Esophagus (tissue), 2 donors: Measurements from ENCODE around the gene FRMD5. TPM values are rescaled to one million over a fixed set of nuclear protein-coding genes. Genes with fewer than 3 reads are reported as not detected.

ENCODE experiments used
- H3K27ac ChIP-seq, 2 donors: one replicate each; pipeline ENCODE4 v1.5.1; 2013; ENCODE audit warnings: low read depth in 2 of 2, mild to moderate bottlenecking in 2 of 2, inconsistent platforms in 1 of 2, low read length in 1 of 2, moderate library complexity in 1 of 2
- H3K27me3 ChIP-seq, 2 donors: one replicate each; pipeline ENCODE4 v1.6.1; 2013; ENCODE audit warnings: low read length in 2 of 2, control low read depth in 1 of 2, mild to moderate bottlenecking in 1 of 2; ENCODE audit not compliant: insufficient read depth in 2 of 2, control insufficient read depth in 1 of 2
- H3K36me3 ChIP-seq, 2 donors: one replicate each; pipeline ENCODE4 v1.6.1; 2013; ENCODE audit warnings: low read length in 1 of 2; ENCODE audit not compliant: control insufficient read depth in 2 of 2, insufficient read depth in 2 of 2
- H3K4me1 ChIP-seq, 2 donors: one replicate each; pipeline ENCODE4 v1.6.1; 2013; ENCODE audit warnings: low read length in 1 of 2; ENCODE audit not compliant: control insufficient read depth in 2 of 2, insufficient read depth in 2 of 2
- H3K4me3 ChIP-seq, 2 donors: one replicate each; pipeline ENCODE4 v1.5.1; 2013; ENCODE audit warnings: low read length in 2 of 2, mild to moderate bottlenecking in 2 of 2, low read depth in 1 of 2, moderate library complexity in 1 of 2
- H3K9me3 ChIP-seq, 2 donors: one replicate each; pipeline ENCODE4 v1.6.1; 2013; ENCODE audit warnings: mild to moderate bottlenecking in 2 of 2, low read depth in 1 of 2, low read length in 1 of 2, moderate library complexity in 1 of 2; ENCODE audit not compliant: control insufficient read depth in 2 of 2, insufficient read depth in 1 of 2
- WGBS, 2 donors: extraction: QIAGEN DNeasy Blood & Tissue Kit; methylation state at CpG; one replicate each; pipeline ENCODE4 v1.1.7; 2013; 5-methylcytosine and 5-hydroxymethylcytosine counted together
- polyA plus RNA-seq, 2 donors: library from polyadenylated mRNA; stranded (reverse); fragments of 200-250 nt; gene quantifications; one replicate each; pipeline ENCODE4 v1.2.3, GENCODE V29; 2013
- donor health status: healthy with polysubstance abuse.
- donor health status: Bipolar disorder and iron deficiency.

The FRMD5 gene
- polyA plus RNA-seq, 2 donors, result 0.04 to 0.09 TPM

- Histone ChIP-seq H3K9me3 (no peaks in the 10 kb centered on the region), H3K36me3 (no peaks in the 10 kb centered on the region), H3K4me1 (peaks cover 0 to 2% of the 10 kb centered on the region in 2 donors), H3K4me3 (no peak overlapping the region), H3K27ac (no peak overlapping the region), H3K27me3 (no peaks in the 10 kb centered on the region)
- WGBS, 2 donors, result 72 to 78% methylated on average over 6 of the region's 6 CpGs
Observed at GRCh38 chr15:43920815-43921214, 274.3 kb downstream of the FRMD5 start.

GRCh38 chr15:43920254-43920600 lies 274.8 kb downstream of the FRMD5 start:
- 44 to 58% methylated on average over 2 of the region's 2 CpGs for WGBS, 2 donors
- Histone ChIP-seq H3K27ac (no peak overlapping the region), H3K9me3 (no peaks in the 10 kb centered on the region), H3K27me3 (no peaks in the 10 kb centered on the region), H3K36me3 (no peaks in the 10 kb centered on the region), H3K4me3 (no peak overlapping the region), H3K4me1 (peaks cover 0 to 2% of the 10 kb centered on the region in 2 donors)

DNA sequence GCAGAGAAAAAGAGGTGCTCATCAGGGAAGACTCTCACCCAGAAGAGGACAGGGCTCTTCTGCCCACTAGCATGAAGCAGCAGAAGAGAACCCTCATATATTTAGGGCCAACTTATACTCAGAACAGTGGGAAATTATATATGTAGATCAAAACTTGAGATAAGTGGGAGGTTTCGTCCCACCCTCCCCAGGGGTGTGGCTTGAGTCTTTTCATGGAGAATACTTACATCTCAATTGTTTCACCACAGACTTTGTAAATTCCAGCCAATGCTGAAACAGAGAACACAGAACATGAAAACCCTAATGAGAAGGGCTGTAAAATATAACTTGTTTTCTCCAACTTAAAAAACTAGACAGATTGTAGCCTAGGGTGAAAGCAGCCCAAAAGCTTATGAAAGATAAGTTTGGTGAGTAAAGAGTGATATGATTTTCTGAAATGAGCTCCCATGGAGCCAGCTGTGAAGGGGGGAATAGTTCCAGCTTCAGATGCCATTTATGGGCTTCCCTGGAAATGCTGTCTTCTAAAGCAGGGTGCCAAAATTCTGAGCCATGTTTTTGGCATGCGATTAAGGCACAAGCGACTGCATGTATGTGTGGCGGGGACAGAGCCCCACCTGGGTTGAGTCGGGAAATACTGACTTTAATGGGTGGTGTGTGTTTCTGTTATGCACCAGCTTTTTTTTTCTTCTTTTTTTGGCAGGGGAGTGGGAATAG lies 275.4 kb downstream of the FRMD5 start:
- WGBS, 2 donors, result 37 to 66% methylated on average over 5 of the region's 5 CpGs
- Histone ChIP-seq H3K4me1 (peaks cover 0 to 2% of the 10 kb centered on the region in 2 donors), H3K4me3 (no peak overlapping the region), H3K36me3 (no peaks in the 10 kb centered on the region), H3K27me3 (no peaks in the 10 kb centered on the region), H3K9me3 (no peaks in the 10 kb centered on the region), H3K27ac (no peak overlapping the region)

DNA sequence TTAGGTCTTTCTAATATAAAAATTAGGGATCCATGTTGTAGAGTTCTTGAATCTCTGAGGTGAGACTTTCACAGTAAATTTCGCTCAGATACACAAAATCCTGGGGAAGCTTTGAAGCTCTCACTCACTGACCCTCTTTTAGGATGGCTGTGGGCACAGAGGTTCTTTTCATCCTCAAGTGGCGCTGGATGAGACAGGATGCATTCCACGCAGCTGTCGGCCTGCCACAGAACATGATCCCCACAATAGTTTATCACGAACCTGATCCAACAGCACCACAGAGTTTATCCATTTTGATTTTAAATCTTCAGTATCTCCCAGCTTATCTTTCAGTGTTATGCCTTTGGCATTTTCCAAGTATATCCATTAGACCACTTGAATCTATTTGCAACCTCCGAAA lies 276.4 kb downstream of the FRMD5 start:
- Histone ChIP-seq H3K4me3 (no peak overlapping the region), H3K9me3 (no peaks in the 10 kb centered on the region), H3K27me3 (no peaks in the 10 kb centered on the region), H3K36me3 (no peaks in the 10 kb centered on the region), H3K4me1 (peaks cover 0 to 2% of the 10 kb centered on the region in 2 donors), H3K27ac (no peak overlapping the region)
- WGBS, 2 donors, result 91 to 94% methylated on average over 6 of the region's 6 CpGs

DNA sequence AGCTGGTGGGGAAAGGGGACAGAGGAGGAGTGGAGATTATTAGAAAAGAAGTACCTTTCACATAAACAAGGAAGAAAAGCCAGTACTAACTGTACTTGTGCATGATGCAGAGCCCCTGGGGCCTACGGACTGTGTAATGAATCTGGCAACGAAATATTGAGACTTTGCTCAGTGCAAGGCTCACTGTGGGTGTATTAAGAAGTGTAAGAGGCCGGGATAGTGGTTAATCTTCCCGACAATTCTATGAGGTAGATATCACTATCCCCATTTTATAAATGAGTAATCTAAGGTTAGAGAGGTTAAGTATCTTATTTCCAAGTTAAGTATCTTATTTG lies 278.8 kb downstream of the FRMD5 start:
- Histone ChIP-seq H3K27me3 (no peaks in the 10 kb centered on the region), H3K4me1 (peaks cover 0 to 2% of the 10 kb centered on the region in 2 donors), H3K27ac (no peak overlapping the region), H3K4me3 (no peak overlapping the region), H3K36me3 (no peaks in the 10 kb centered on the region), H3K9me3 (no peaks in the 10 kb centered on the region)
- WGBS, 2 donors, result 76 to 85% methylated on average over 4 of the region's 4 CpGs

DNA sequence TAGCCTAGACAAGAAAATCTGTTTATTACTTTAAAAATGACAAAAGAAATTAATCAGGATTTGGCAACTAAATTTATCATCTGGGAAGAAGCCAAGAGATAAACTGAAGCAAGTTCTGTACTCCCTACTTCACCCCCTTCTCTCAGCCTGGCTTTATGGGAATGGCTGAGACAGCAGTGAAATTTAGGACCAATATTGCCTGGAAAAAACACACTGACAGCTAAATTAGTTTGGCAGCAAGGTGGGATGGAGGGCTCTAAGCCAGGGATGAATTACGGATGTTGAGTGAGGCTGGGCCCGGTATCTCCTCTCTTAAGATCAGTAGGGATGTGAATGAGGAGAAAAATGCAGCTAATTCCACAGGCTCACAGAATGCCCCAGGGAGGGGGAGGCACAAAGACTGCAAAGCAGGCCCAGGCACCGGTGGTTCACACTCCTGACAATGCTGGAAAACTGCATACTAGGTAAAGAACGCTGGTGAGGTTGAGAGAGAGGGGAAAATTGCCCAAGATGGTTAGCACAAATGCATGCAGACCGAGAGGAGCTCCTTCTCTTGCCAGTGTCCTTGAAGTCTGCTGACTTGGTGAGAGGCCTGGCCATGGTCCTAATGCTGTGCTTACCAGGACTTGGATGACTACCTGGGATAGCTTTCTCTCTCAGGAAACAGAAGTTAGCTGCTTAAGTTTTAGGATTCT lies 279.3 kb downstream of the FRMD5 start:
- Histone ChIP-seq H3K4me1 (no peaks in the 10 kb centered on the region), H3K27ac (no peak overlapping the region), H3K36me3 (no peaks in the 10 kb centered on the region), H3K27me3 (no peaks in the 10 kb centered on the region), H3K4me3 (no peak overlapping the region), H3K9me3 (no peaks in the 10 kb centered on the region)
- 41 to 64% methylated on average over 5 of the region's 5 CpGs for WGBS, 2 donors

GRCh38 chr15:43913941-43914340 lies 281.1 kb downstream of the FRMD5 start:
- Histone ChIP-seq H3K27ac (no peak overlapping the region), H3K4me3 (no peak overlapping the region), H3K4me1 (no peaks in the 10 kb centered on the region), H3K36me3 (no peaks in the 10 kb centered on the region), H3K9me3 (no peaks in the 10 kb centered on the region), H3K27me3 (no peaks in the 10 kb centered on the region)
- WGBS, 2 donors, result 48% methylated on average over 1 of the region's 1 CpG

DNA sequence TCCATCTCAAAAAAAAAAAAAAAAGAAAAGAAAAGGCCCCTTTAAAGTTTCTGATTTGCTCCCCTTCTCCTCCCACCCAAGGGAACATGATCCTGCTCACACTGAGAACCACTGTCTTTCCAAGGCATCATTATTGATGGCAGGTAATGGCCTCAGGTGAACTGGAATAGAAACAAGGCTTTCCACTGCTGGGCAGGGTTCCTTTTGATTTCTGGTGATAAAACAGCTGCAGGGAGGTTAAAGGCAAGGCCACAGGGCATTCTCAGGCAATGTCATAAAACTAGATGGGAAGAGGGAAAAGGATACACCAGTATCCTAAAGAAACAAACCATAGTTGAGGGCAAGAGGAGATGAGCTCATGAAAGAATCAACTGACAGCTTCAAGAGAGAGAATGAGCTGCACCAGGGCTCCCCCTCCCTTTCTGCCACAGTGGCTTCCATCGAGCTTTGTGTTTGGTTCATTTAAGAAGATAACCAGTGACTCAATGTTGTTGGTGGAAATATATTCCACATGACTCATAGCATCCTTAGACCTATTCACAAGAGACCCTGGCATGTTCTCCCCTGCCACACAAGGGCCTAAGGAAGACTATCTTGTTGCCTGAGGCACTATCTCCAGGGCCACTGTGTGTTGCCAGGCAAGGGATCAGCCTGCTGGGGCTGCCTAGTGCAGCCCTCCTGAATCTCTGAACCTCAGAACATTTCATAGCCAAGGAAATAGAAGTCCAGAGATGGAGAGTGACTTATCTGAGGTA lies 281.9 kb downstream of the FRMD5 start:
- no peaks in the 10 kb centered on the region for H3K36me3 ChIP-seq
- H3K27me3 ChIP-seq, result no peaks in the 10 kb centered on the region
- no peak overlapping the region for H3K4me3 ChIP-seq
- H3K27ac ChIP-seq, result no peak overlapping the region
- no peaks in the 10 kb centered on the region for H3K4me1 ChIP-seq
- H3K9me3 ChIP-seq, result no peaks in the 10 kb centered on the region
- WGBS, 2 donors, result 9 to 22% methylated on average over 1 of the region's 1 CpG

DNA sequence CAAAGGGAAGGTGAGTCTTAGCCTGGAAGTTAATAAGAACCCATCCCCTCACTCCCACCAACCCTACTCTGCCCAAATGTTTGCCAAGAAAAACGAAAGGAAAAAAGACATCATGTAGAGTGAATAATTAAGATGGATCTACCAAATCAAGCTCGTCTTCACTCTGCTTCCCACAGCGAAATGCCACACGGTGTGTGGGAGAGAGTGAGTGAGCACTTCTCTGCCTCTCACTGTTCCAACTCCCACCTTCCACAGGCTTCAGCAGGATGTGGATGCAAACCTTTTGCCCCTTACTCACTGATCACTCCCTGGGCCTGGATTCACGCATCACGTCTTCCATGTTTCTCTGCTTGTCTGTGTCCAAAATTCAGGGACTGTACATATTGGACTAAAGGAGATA lies 282.9 kb downstream of the FRMD5 start:
- Histone ChIP-seq H3K27me3 (no peaks in the 10 kb centered on the region), H3K4me3 (no peak overlapping the region), H3K36me3 (no peaks in the 10 kb centered on the region), H3K9me3 (no peaks in the 10 kb centered on the region), H3K27ac (no peak overlapping the region), H3K4me1 (no peaks in the 10 kb centered on the region)
- 86 to 90% methylated on average over 6 of the region's 6 CpGs for WGBS, 2 donors
